Measurements from ENCODE around the gene SMIM17. TPM values are rescaled to one million over a fixed set of nuclear protein-coding genes. Genes with fewer than 3 reads are reported as not detected.

SMIM17 gene
- total and polyA plus RNA-seq, 2 of the 4 experiments (the other 2 are of a cell fraction): not detected

DNA sequence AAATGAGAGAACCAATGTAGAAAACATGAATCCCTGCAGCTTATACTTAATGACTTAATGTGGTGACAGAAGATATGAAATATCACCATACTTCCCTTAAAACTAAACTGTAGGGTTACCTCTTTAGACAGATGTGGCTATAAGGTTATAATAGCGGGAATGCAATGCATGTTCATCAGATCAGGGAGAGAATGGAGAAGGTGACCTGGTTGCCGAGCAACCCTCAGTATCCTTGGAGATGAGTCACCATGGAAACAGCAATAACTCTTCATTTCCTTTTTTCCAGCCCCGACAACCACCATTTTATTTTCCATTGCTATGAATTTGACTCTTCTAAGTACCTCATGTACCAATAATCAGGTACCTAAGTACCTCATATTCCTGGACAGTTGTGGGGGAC is 56.6 kb downstream of the SMIM17 start:
- ChIA-PET CTCF (no interaction called here), POLR2A (ENCODE audit: unreplicated experiment) (no interaction called here)
- no peak overlapping the region for H2BK120ac ChIP-seq (ENCODE audit: low read depth, low read length)
- H4K91ac ChIP-seq (ENCODE audit: insufficient read depth, low read depth, low read length): no peak overlapping the region
- intact Hi-C loops (cut with micrococcal nuclease) (no loop called here), in situ Hi-C loops (cut with MboI; ENCODE audit: low sequenced_read_pairs) (no loop called here), dilution Hi-C loops (cut with HindIII; ENCODE audit: low sequenced_read_pairs, unreplicated experiment) (no loop called here)
- H4K20me1 ChIP-seq (ENCODE audit: insufficient read depth, low read length): no peaks in the 10 kb centered on the region
- H2AK5ac ChIP-seq (ENCODE audit: low read depth, low read length): no peak overlapping the region
- H2BK15ac ChIP-seq (ENCODE audit: low read depth, low read length): no peak overlapping the region
- H3K14ac ChIP-seq (replicated peaks; ENCODE audit: low read depth, low read length): no peak overlapping the region
- ATAC-seq (ENCODE audit: low read depth): no peak
- H3K56ac ChIP-seq (ENCODE audit: extremely low read depth, insufficient read depth, low read length): no peak overlapping the region
- no peak overlapping the region for H3K23ac ChIP-seq (ENCODE audit: low read depth, low read length)
- no CpG with 5 or more reads among the region's 3 CpGs for WGBS, 2 experiments (ENCODE audit: extremely low coverage in 2 of 2, insufficient read length in 1 of 2)
- no peak overlapping the region for H2BK20ac ChIP-seq (ENCODE audit: low read depth, low read length)
- no peak overlapping the region for H3K4ac ChIP-seq (ENCODE audit: low read depth, low read length)
- no peak overlapping the region for H4K5ac ChIP-seq (ENCODE audit: low read depth, low read length)
- H3K4me3 ChIP-seq (ENCODE audit: insufficient read depth, low read depth, low read length): no peak overlapping the region
- no peak overlapping the region for H3K18ac ChIP-seq (ENCODE audit: low read depth, low read length)
- no peak overlapping the region for H2AFZ ChIP-seq (replicated peaks; ENCODE audit: low read length, poor library complexity)
- H3K27ac ChIP-seq (ENCODE audit: insufficient read depth, low read length): no peak overlapping the region
- no peak overlapping the region for H3K4me2 ChIP-seq (ENCODE audit: low read depth, low read length)
- TF ChIP-seq POLR2A (IDR thresholded peaks at IDR 0.05; ENCODE audit: low read depth, low read length): no peak
- TF ChIP-seq NFE2L2 (IDR thresholded peaks at IDR 0.05; ENCODE audit: low read depth, low read length): no peak
- TF ChIP-seq, protein P1, sequence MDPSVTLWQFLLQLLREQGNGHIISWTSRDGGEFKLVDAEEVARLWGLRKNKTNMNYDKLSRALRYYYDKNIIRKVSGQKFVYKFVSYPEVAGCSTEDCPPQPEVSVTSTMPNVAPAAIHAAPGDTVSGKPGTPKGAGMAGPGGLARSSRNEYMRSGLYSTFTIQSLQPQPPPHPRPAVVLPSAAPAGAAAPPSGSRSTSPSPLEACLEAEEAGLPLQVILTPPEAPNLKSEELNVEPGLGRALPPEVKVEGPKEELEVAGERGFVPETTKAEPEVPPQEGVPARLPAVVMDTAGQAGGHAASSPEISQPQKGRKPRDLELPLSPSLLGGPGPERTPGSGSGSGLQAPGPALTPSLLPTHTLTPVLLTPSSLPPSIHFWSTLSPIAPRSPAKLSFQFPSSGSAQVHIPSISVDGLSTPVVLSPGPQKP (IDR thresholded peaks at IDR 0.05; ENCODE audit: borderline replicate concordance, low read depth, low read length): no peak
- no peak for TF ChIP-seq SMC3 (IDR thresholded peaks at IDR 0.05; ENCODE audit: low read depth, low read length)
- TF ChIP-seq, protein P2, sequence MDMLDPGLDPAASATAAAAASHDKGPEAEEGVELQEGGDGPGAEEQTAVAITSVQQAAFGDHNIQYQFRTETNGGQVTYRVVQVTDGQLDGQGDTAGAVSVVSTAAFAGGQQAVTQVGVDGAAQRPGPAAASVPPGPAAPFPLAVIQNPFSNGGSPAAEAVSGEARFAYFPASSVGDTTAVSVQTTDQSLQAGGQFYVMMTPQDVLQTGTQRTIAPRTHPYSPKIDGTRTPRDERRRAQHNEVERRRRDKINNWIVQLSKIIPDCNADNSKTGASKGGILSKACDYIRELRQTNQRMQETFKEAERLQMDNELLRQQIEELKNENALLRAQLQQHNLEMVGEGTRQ (IDR thresholded peaks at IDR 0.05; ENCODE audit: low read depth, low read length): no peak
- TF ChIP-seq FOS (IDR thresholded peaks at IDR 0.05; ENCODE audit: low read depth, low read length): no peak
- no peak for TF ChIP-seq RAD21 (IDR thresholded peaks at IDR 0.05; ENCODE audit: low read length)
- no peak for TF ChIP-seq CHD1 (IDR thresholded peaks at IDR 0.05; ENCODE audit: low read depth, low read length)
- TF ChIP-seq RCOR1 (IDR thresholded peaks at IDR 0.05; ENCODE audit: insufficient replicate concordance, low read length): no peak
- no peaks in the 10 kb centered on the region for H3K36me3 ChIP-seq (ENCODE audit: control insufficient read depth, insufficient read depth, low read length)
- H3K9me3 ChIP-seq (ENCODE audit: control insufficient read depth, insufficient read depth, low read length): peaks cover 17% of the 10 kb centered on the region
- no peak for DNase-seq
- no peak overlapping the region for H3K9ac ChIP-seq (ENCODE audit: low read depth, low read length)
- H3K9me1 ChIP-seq (ENCODE audit: insufficient read depth, low read length): no peaks in the 10 kb centered on the region
- H2BK5ac ChIP-seq (ENCODE audit: low read depth, low read length, poor library complexity, severe bottlenecking): no peak overlapping the region
- H3K4me1 ChIP-seq (ENCODE audit: control insufficient read depth, insufficient read depth, low read length): no peaks in the 10 kb centered on the region
- H3K79me1 ChIP-seq (ENCODE audit: low read depth in 1 of 2, low read length in 2 of 2): no peaks in the 10 kb centered on the region
- no TSS peak for BruUV-seq (replicated peaks)
- H2AK9ac ChIP-seq (replicated peaks; ENCODE audit: low read depth, low read length, poor library complexity): no peak overlapping the region
- no peaks in the 10 kb centered on the region for H3K27me3 ChIP-seq (ENCODE audit: control insufficient read depth, insufficient read depth, low read length)
- H4K8ac ChIP-seq (ENCODE audit: low read depth in 2 of 2, low read length in 2 of 2): no peak overlapping the region

Measured in IMR-90 (cell line).